Trophoblast cell (in vitro differentiated cells and primary cell): ENCODE measurements around the gene TBPL1.

Experiments
- DNase-seq, 2 donors: peaks; one replicate each; pipeline ENCODE4 v3.0.0-alpha.2; 2016
- H2AFZ ChIP-seq: 2 replicates; pipeline ENCODE4 v1.6.1; 2013; ENCODE audit warnings: low read length, moderate library complexity, mild to moderate bottlenecking; ENCODE audit not compliant: insufficient read depth, poor library complexity
- H2AK5ac ChIP-seq: 2 replicates; pipeline ENCODE4 v1.6.1; 2013; ENCODE audit warnings: mild to moderate bottlenecking, low read length
- H2BK120ac ChIP-seq: 2 replicates; pipeline ENCODE4 v1.6.1; 2013; ENCODE audit warnings: low read length, mild to moderate bottlenecking, moderate library complexity; ENCODE audit not compliant: insufficient read depth, poor library complexity
- H2BK12ac ChIP-seq: 2 replicates; pipeline ENCODE4 v1.6.1; 2013; ENCODE audit warnings: mild to moderate bottlenecking, low read length, moderate library complexity
- H2BK5ac ChIP-seq: 2 replicates; pipeline ENCODE4 v1.6.1; 2013; ENCODE audit warnings: low read length, low read depth, moderate library complexity, mild to moderate bottlenecking; ENCODE audit not compliant: poor library complexity
- H3K14ac ChIP-seq: 2 replicates; pipeline ENCODE4 v1.6.1; 2013; ENCODE audit warnings: mild to moderate bottlenecking, low read length
- H3K18ac ChIP-seq: 2 replicates; pipeline ENCODE4 v1.6.1; 2013; ENCODE audit warnings: mild to moderate bottlenecking, low read length
- H3K23ac ChIP-seq: 2 replicates; pipeline ENCODE4 v1.6.1; 2013; ENCODE audit warnings: low read length
- H3K27ac ChIP-seq: 2 replicates; pipeline ENCODE4 v1.5.1; 2013; ENCODE audit warnings: low read depth, mild to moderate bottlenecking, inconsistent platforms, low read length, moderate library complexity
- H3K27me3 ChIP-seq: 2 replicates; pipeline ENCODE4 v1.6.1; 2013; ENCODE audit warnings: inconsistent platforms, mild to moderate bottlenecking, low read length, moderate library complexity; ENCODE audit not compliant: insufficient read depth
- H3K36me3 ChIP-seq, 2 experiments: 1 replicate in 1 of 2; 2 replicates in 1 of 2; pipeline ENCODE4 v1.6.1; 2013; ENCODE audit warnings: low read length in 2 of 2, mild to moderate bottlenecking in 2 of 2, moderate library complexity in 1 of 2; ENCODE audit not compliant: insufficient read depth in 2 of 2, control insufficient read depth in 1 of 2
- H3K4ac ChIP-seq: 2 replicates; pipeline ENCODE4 v1.6.1; 2013; ENCODE audit warnings: low read depth, mild to moderate bottlenecking, low read length, moderate library complexity
- H3K4me1 ChIP-seq, 2 experiments: 1 replicate in 1 of 2; 2 replicates in 1 of 2; pipeline ENCODE4 v1.6.1; 2013; ENCODE audit warnings: low read length in 2 of 2, mild to moderate bottlenecking in 2 of 2, moderate library complexity in 1 of 2; ENCODE audit not compliant: insufficient read depth in 2 of 2, control insufficient read depth in 1 of 2
- H3K4me2 ChIP-seq: 2 replicates; pipeline ENCODE4 v1.6.1; 2013; ENCODE audit warnings: inconsistent platforms, mild to moderate bottlenecking, low read length, moderate library complexity
- H3K4me3 ChIP-seq: 2 replicates; pipeline ENCODE4 v1.5.1; 2013; ENCODE audit warnings: mild to moderate bottlenecking, low read depth, low read length, inconsistent platforms
- H3K79me1 ChIP-seq: one replicate; pipeline ENCODE4 v1.6.1; 2013; ENCODE audit warnings: low read length
- H3K79me2 ChIP-seq: 2 replicates; pipeline ENCODE4 v1.6.1; 2013; ENCODE audit warnings: low read length, mild to moderate bottlenecking; ENCODE audit not compliant: control insufficient read depth, insufficient read depth, poor library complexity
- H3K9ac ChIP-seq: 2 replicates; pipeline ENCODE4 v1.6.1; 2013; ENCODE audit warnings: mild to moderate bottlenecking, low read length
- H3K9me3 ChIP-seq: 2 replicates; pipeline ENCODE4 v1.6.1; 2013; ENCODE audit warnings: low read depth, mild to moderate bottlenecking, control low read depth, inconsistent platforms, low read length; ENCODE audit not compliant: insufficient read depth
- H4K12ac ChIP-seq: 2 replicates; pipeline ENCODE4 v1.6.1; 2013; ENCODE audit warnings: low read depth, mild to moderate bottlenecking, low read length, moderate library complexity
- H4K8ac ChIP-seq: 2 replicates; pipeline ENCODE4 v1.6.1; 2013; ENCODE audit warnings: low read depth, mild to moderate bottlenecking, low read length, moderate library complexity
- H4K91ac ChIP-seq: one replicate; pipeline ENCODE4 v1.6.1; 2013; ENCODE audit warnings: low read depth, mild to moderate bottlenecking, low read length, moderate library complexity
- WGBS: extraction: QIAGEN DNeasy Blood & Tissue Kit; methylation state at CpG from one replicate; pipeline ENCODE4 v1.1.7; 2013; ENCODE audit warnings: missing lambda C conversion rate; ENCODE audit not compliant: insufficient read length, insufficient coverage; ENCODE audit errors: extremely low coverage; 5-methylcytosine and 5-hydroxymethylcytosine counted together

TBPL1 gene

DNA sequence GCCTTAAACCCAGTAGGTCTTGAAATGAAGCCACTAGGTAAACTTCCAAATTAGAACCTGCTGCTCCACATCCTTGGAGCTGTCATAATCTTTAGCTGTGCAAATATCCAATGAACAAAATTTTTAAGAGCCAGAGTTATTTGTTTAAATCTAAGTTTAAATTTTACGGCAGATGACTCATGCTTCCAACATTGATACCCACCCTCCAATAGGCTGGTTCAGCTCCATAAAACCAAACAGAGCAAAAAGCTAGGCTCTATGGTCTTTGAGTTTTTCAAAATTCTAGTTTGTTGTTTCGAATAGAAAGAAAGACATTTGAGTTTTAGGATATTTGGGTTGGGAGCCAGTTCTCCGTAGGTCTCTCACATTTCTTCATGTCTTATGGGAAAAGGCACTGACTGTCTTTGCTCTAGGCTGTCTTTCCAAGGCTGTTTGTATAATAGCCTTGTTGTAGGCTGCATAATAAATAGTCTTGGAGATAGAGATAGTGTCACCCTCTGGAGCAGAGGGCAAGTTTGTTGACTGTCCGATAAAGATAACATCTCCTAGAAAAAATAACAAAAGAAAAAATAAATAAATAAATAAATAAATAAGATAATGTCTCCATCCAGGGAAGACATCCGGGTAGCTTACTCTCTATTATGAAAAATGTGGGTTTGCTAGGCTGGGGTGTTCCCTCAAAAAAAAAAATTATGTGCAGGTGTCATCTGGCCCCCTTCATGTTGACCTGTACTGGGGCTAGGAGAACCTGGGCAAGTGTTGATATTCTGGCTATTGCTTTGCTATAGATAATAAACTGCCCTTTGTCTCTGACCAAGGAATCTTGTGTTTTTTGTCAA, 62.9 kb downstream of the TBPL1 start:
- DNase-seq: no peak
- Histone ChIP-seq H3K23ac (no peak overlapping the region), H3K14ac (no peak overlapping the region), H3K18ac (no peak overlapping the region), H3K4me1 (peaks cover 8 to 9% of the 10 kb centered on the region in 2 experiments), H4K12ac (no peak overlapping the region), H2AFZ (no peak overlapping the region), H3K9ac (no peak overlapping the region), H2BK5ac (no peak overlapping the region), H3K9me3 (no peaks in the 10 kb centered on the region), H2AK5ac (no peak overlapping the region), H3K36me3 (no peaks in the 10 kb centered on the region), H3K79me1 (peaks cover 5% of the 10 kb centered on the region), H2BK12ac (no peak overlapping the region), H2BK120ac (no peak overlapping the region), H3K4me2 (no peak overlapping the region), H3K4me3 (no peak overlapping the region), H3K27ac (peak overlapping the region; percentile 10), H4K8ac (no peak overlapping the region), H3K79me2 (no peaks in the 10 kb centered on the region), H3K27me3 (no peaks in the 10 kb centered on the region), H4K91ac (no peak overlapping the region), H3K4ac (no peak overlapping the region)
- no CpG with 5 or more reads among the region's 5 CpGs for WGBS

DNA sequence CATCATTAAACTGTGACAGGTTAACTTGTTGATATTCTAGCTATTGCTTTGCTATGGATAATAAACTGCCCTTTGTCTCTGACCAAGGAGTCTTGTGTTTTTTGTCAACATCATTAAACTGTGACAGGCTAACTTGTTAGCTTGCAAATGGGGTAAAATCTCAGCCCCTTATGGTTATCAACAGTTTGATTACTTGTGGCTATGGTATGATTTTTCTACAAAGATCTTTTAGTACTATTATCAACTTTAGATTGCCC, 63.5 kb downstream of the TBPL1 start:
- Histone ChIP-seq H3K4me3 (no peak overlapping the region), H2BK120ac (no peak overlapping the region), H3K4me1 (peaks cover 8 to 9% of the 10 kb centered on the region in 2 experiments), H3K9ac (no peak overlapping the region), H4K8ac (no peak overlapping the region), H4K12ac (no peak overlapping the region), H2AK5ac (no peak overlapping the region), H3K79me1 (peaks cover 5% of the 10 kb centered on the region), H3K27me3 (no peaks in the 10 kb centered on the region), H3K4me2 (no peak overlapping the region), H3K36me3 (no peaks in the 10 kb centered on the region), H2BK12ac (no peak overlapping the region), H3K79me2 (no peaks in the 10 kb centered on the region), H3K9me3 (no peaks in the 10 kb centered on the region), H3K4ac (no peak overlapping the region), H3K18ac (no peak overlapping the region), H4K91ac (no peak overlapping the region), H3K27ac (no peak overlapping the region), H2BK5ac (no peak overlapping the region), H3K14ac (no peak overlapping the region), H2AFZ (no peak overlapping the region), H3K23ac (no peak overlapping the region)
- no peak for DNase-seq

DNA sequence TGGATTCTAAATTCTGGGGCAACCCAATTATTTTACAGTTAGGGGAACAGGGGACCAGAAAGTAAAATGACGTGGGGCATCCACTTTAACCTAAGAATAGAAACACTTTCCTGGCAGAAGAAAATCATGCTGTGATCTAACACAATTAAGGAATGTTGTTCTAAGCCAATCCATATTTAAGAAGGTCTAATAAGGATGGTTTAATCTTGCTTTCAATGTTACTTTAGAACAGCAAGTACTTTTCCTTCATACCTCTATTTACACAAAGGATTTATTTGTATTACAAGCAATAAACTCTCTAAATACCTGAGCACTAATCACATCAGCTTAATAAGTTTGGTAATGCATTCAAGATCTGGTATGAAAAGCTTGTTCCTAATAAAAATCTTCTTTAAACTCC, 67.0 kb downstream of the TBPL1 start:
- no CpG with 5 or more reads among the region's 1 CpG for WGBS

DNA sequence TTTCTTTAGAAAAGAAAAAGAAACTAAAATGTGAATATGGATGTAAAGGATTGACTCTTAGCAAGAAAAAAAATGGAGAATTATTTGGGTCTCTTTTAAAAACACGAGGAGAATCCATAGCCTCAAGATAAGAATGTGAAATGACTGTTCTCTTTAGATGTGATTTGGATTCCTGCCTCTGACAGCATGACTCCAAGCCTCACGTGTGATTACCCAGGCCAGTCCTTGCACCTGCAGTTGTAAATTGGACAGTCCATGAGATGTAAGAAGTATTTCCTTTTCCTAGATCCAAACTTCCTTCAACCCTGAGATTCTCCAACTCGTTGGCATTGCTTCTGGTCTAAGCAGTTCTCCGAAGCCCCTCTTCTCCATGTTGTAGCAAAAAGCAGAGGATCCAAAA, 67.5 kb downstream of the TBPL1 start:
- Histone ChIP-seq H2BK120ac (no peak overlapping the region), H4K12ac (no peak overlapping the region), H2BK12ac (no peak overlapping the region), H3K36me3 (no peaks in the 10 kb centered on the region), H2BK5ac (no peak overlapping the region), H3K27me3 (no peaks in the 10 kb centered on the region), H4K91ac (no peak overlapping the region), H3K14ac (no peak overlapping the region), H3K9ac (no peak overlapping the region), H3K4ac (no peak overlapping the region), H3K4me1 (peaks cover 8 to 9% of the 10 kb centered on the region in 2 experiments), H3K9me3 (no peaks in the 10 kb centered on the region), H4K8ac (no peak overlapping the region), H2AFZ (no peak overlapping the region), H3K4me2 (no peak overlapping the region), H3K23ac (no peak overlapping the region), H3K79me1 (peaks cover 5% of the 10 kb centered on the region), H3K79me2 (no peaks in the 10 kb centered on the region), H3K27ac (no peak overlapping the region), H3K4me3 (no peak overlapping the region), H3K18ac (no peak overlapping the region), H2AK5ac (no peak overlapping the region)
- WGBS: no CpG with 5 or more reads among the region's 4 CpGs
- peak in 1 of 2 donors; percentile 42 for DNase-seq

More for the DNA sequence above, 67.0 kb downstream of the TBPL1 start:
- H4K12ac ChIP-seq: no peak overlapping the region
- no peaks in the 10 kb centered on the region for H3K9me3 ChIP-seq
- H2BK5ac ChIP-seq: no peak overlapping the region
- H3K36me3 ChIP-seq: no peaks in the 10 kb centered on the region
- no peaks in the 10 kb centered on the region for H3K79me2 ChIP-seq
- H3K79me1 ChIP-seq: peaks cover 5% of the 10 kb centered on the region
- no peak overlapping the region for H3K9ac ChIP-seq
- H4K8ac ChIP-seq: no peak overlapping the region
- no peak overlapping the region for H3K14ac ChIP-seq
- no peak overlapping the region for H3K4me2 ChIP-seq
- H3K4me1 ChIP-seq: peaks cover 8 to 9% of the 10 kb centered on the region in 2 experiments
- no peaks in the 10 kb centered on the region for H3K27me3 ChIP-seq
- no peak overlapping the region for H3K23ac ChIP-seq
- no peak overlapping the region for H4K91ac ChIP-seq
- no peak overlapping the region for H2BK12ac ChIP-seq
- no peak overlapping the region for H3K18ac ChIP-seq
- H2AK5ac ChIP-seq: no peak overlapping the region
- H2BK120ac ChIP-seq: no peak overlapping the region
- no peak overlapping the region for H3K4ac ChIP-seq
- no peak overlapping the region for H3K27ac ChIP-seq
- no peak for DNase-seq
- no peak overlapping the region for H2AFZ ChIP-seq
- no peak overlapping the region for H3K4me3 ChIP-seq
